Middle frontal gyrus (tissue), 1 donor: ENCODE data around the gene PDE10A.

Experiments
- DNase-seq: peaks from one replicate; pipeline ENCODE4 v3.0.0-alpha.2; 2015; ENCODE audit warnings: low spot score; ENCODE audit errors: extremely low spot score

PDE10A gene

DNA sequence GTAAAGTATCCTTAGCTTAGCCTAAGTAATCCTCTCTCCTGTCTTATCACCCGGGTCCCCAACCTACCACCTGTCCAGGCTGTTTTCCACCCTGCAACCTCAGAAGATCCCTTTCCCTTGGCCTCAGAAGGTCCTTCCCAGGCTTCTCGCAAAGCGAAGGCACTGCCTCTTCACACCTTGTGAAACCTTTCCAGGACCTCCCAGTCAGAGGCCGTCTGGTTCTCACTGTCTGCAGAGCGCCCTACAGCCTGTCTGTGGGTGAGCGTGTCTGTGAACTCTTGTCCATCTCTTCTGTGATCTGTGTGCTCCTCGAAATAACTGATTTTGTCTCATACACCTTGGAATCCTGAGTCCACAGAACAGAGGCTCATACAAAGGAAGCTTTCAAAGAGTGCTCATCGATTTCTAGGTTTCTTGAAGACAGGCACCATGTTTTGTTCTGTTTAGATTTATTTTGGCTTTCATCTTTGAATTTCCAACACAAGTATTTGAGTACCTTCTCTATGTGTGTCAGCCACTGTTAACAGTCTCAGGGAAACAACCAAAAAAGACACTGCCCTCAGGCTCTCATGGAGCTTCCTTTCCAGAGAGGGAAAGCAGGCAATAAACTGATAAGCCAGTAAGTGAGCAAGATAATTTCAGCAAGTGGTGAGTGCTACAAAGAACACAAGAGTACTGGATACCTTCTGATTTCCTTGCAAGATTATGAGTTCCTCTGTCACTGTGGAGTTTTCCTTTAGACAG is 6.3 kb downstream of the PDE10A start:
- no peak for DNase-seq

GRCh38 chr6:165655191-165655590 is 7.8 kb downstream of the PDE10A start:
- no peak for DNase-seq

- DNase-seq: no peak
These were observed 8.9 kb downstream of the PDE10A start for GRCh38 chr6:165654144-165654543.

DNA sequence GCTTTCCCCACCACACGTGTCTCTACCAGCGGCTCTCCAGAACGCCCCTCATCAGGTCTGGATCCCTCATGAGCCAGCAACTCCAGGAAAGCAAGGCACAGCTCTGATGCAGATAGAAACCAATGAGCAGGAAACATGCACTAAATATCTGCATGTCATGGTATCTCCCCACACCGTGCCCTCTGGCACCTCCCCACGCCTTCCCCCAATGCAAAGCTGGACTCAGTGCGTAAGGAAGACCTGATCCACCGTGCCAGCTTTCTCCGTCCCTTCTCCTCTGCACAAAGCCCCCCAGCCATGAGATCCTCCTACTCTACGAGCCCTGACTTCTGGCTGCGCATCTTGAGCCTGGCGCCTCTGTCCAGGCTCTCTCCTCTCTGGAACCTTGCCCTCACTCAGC is 9.4 kb downstream of the PDE10A start:
- DNase-seq: no peak

DNA sequence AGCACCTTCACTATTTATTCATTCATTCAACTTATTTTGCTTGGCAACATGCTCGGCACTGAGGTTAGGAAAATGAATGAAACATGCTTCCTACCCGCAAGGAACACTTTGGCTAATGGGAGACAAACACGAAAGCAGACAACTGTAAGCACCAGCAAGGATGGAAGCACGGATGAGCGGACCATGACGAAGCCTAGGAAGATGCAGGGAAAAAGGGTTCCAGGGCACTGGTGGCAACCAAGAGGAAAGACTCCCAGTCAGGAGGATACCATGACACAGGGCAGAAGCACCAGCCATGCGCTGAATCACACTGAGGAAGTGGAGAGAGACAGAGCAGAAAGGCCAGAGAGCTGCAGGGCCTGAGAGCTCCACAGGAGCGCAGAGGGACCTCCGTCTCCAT is 9.8 kb downstream of the PDE10A start:
- no peak for DNase-seq

- DNase-seq: no peak
These were observed 10.3 kb downstream of the PDE10A start for GRCh38 chr6:165652766-165653165.

DNA sequence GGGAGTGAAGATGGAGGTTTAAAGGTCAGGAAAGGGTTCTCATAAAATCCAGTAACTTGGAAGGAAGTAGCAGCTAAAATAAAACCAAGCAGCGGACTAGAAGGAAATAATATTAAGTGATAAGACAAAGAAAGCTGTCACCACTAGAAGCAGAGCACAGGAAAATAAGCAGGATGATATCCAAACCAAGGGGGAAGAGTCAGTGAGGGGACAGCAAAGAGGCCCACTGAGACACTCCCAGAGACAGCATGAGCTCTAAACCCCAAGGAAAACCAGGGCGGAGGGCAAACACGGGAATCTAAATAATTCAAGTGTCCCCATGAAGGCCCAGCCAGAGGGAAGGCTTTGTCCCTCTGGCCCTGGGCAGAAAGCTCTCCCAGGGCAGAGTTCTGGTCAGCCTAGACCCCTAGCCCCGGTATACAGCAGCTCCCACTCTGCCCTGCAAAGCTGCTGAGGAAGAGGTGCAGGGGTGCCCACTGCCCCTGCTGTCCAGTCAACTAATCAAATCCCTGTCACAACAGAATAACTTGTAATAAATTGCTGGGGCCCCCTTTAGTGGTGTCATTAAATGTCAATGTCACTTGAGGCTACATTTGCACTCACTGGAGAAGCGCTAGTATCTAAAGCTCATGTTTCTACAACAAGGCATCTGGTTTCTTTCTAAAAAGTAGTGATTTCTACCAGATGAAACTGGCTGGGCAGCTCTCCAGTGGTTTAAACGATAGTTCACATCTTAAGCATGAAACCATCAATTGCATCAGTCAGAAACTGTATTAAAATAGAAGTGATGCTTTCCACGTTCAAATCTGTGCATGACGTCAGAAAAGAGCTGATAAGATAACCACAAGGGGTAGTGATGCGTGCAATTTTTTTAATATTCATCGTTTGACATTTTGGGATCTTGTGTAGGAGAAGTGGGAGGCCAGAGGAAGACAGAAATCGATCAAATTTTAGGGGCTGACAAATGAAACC is 13.6 kb downstream of the PDE10A start:
- no peak for DNase-seq

DNA sequence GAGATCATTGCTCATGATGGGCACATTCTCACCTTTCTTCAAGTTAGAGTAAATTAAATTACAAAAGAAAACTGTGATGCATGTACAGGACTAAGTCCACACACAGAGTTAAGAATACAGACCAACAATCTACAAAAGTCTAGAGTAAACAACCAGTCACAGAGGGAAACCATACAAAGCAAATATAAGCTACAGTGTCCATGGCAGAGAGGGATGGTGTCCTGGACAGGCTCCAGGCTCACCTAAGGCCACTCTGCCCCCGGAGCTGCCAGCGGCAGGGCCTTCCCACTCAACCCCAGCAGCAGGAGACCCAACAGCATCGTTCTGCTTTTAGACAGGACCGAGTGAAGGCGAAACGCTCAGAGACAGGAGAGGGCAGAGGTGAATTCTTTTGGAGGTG is 16.0 kb downstream of the PDE10A start:
- DNase-seq: no peak

DNA sequence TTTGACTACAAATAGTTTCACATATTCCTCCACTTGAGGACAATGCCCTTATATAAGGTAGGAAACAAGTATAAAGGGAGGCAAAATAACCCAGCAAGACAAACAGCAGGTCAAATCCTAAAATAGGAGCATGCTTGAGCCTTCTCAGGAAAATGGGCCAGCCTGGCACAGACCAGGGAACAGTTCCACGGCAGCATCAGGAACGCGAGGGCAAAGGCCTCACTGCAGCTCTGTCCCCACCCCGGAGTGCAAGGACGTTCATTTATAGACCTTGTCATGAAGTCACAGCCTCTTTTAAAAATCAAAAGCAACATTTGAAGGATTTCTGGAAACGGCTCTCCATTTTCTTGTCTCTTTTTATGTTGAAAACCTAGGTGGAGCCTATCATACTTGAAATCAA is 17.1 kb downstream of the PDE10A start:
- DNase-seq: no peak

DNA sequence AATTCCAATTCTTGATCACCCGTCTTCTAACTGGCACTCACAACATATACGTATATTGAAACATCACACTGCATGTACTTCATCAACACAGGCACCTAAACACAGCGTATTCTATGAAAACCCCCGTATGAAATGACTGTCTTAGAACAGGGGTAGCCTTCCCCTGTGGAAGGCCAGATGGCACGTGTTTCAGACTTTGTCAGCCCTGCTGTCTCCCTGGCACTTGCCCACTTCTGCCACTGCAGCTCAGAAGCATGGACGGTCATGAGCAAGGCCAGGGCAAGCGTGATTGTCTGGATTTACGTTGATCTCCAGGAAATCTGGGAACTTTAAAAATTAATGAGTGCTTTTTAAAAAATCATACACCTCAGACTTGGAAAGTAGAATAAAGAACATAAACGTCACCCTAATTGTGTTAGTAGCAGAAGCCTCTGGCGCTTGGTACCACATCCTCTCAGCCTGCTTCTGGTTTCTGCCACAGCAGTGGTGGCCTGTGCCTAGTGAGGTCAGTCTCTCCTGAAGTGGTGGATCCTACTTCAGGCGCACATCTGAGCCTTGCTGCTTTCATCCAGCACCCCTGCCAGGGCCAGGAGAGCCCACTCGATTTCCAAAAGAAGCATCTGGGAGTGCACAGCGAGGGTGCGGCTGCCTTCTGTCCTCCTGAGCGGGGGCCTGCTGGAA is 18.3 kb downstream of the PDE10A start:
- DNase-seq: no peak

- DNase-seq: no peak
These were observed 20.0 kb downstream of the PDE10A start for GRCh38 chr6:165643015-165643414.

GRCh38 chr6:165641672-165642156 is 21.3 kb downstream of the PDE10A start:
- DNase-seq: no peak

DNA sequence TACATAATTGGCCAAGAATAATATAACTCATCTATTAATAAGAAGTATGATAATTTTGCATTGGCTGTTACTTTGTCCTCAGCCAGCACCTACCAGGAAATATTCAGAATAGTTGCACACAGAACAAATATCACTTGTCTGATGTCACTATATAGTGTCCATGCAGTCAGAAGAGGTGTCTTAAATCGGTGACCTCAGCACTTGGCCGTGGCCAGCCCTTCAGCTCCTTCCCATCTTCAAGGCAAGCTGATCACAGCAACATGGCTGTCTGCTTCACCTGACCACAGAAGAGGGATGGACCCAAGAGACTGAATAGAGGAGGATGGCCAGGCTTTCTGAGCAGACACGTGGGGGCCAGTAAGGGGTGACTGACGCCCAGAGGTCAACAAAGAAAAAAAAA is 22.2 kb downstream of the PDE10A start:
- DNase-seq: no peak

DNA sequence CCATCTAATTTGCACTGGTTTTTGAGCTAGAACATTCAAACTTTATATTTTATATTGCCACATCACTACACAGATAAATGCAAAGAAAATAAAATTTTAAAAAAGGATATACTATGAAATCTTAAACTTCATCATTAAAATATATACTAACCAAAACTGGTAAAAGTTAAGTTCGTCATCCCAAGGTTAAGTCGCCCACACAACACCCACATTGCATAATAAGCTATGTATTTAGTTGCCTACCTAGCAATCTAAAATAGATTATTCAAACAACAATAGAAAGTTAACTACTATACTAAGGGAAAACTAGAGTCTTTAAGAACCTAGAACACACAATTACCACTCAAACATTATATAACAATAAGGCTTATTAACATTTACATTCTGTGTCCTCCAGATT is 24.5 kb downstream of the PDE10A start:
- DNase-seq: no peak

- DNase-seq: no peak
These were observed 25.5 kb downstream of the PDE10A start for GRCh38 chr6:165637586-165637985.

- DNase-seq: no peak
These were observed 26.5 kb downstream of the PDE10A start for GRCh38 chr6:165636402-165637048.

GRCh38 chr6:165635965-165636364 is 27.1 kb downstream of the PDE10A start:
- DNase-seq: no peak

DNA sequence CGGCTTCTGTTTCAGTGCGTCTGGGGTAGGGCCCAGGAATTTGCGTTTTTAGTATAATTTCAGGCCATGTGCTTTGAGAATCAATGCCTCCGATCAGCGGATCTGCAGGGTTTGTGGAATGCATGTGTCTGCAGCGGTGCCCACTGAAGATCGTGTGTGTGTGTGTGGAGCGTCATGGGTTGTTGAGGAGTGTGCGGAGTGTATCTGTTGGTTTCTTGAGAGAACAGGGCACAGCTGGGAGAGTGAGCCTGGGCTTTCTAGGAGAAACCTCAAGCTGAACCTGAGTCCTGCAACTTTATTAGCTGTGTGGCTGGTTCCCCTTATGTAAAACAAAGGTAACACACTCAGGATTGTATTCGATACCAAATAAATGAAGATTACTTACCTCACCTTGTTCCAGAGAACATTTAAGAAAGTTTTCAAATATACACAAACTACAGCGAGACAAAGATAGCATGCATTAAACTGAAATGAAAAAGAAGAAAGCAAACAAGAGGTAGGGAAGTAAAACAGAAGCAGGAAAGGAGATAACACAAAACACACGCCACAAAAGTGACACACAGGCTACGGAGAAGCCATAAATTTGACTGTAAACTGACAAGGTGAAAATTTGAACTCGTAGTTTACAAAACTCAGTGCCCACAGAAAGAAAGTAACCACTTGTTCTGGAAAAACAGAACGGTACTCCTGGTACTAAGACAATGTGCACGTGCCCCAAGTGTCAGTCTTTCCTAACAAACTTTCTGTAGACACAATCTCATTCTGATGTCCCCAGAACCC is 28.8 kb downstream of the PDE10A start:
- no peak for DNase-seq

DNA sequence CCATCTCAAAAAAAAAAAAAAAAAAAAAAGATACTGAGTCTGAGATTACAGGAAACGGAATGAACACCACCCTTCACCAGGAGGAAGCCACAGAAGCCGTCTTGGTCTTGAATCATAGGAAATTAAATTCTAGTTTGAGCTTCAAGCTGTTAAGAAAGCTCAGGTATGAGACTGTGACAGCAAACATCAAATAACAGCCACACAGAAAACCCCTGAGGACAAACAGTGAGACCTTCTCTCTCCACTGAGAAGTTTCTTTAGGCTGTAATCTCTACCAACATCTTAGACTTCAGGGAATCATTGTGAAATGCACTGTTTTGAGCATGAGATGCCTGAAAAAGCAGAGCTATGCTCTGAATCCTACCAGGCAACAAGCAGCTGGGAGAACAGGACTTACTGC is 30.8 kb downstream of the PDE10A start:
- no peak for DNase-seq

GRCh38 chr6:165630544-165630953 is 32.5 kb downstream of the PDE10A start:
- DNase-seq: no peak
